NB4 (cell line): ENCODE measurements around the gene STAB1.

ENCODE experiments used
- POLR2A ChIP-seq: IDR thresholded peaks from 2 replicates; pipeline ENCODE4 v1.6.1; 2011; ENCODE audit warnings: mild to moderate bottlenecking; ENCODE audit not compliant: insufficient read length; ENCODE audit errors: extremely low read depth
- TF ChIP-seq, protein P1 (sequence below): IDR thresholded peaks from one replicate; pipeline ENCODE4 v1.5.1; 2012; ENCODE audit warnings: low read depth, low read length
- TF ChIP-seq, protein P2 (sequence below): IDR thresholded peaks from 2 replicates; pipeline ENCODE4 v1.6.1; 2011; ENCODE audit warnings: low read depth, low read length

DNA sequence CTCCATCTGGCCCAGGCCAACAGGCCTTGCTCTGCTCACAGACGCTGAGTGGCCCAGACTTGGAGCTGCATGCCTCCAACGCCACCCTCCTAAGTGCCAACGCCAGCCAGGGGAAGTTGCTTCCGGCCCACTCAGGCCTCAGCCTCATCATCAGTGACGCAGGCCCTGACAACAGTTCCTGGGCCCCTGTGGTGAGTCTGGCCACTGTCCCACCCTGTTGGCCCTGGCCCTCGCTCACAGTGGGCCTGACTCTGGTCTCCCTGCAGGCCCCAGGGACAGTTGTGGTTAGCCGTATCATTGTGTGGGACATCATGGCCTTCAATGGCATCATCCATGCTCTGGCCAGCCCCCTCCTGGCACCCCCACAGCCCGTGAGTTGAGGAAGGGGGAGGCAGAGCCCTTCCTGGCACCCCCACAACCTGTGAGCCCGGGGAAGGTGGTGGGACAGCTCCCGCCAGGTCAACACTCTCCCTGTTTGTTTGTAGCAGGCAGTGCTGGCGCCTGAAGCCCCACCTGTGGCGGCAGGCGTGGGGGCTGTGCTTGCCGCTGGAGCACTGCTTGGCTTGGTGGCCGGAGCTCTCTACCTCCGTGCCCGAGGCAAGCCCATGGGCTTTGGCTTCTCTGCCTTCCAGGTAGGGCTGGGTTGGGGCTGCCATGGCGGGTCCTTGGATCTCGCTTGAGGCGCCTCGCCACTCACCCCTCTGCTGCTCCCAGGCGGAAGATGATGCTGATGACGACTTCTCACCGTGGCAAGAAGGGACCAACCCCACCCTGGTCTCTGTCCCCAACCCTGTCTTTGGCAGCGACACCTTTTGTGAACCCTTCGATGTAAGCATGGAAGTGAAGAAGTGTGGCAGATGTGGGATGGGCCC is 28.5 kb downstream of the STAB1 start:
- TF ChIP-seq POLR2A, result no peak
- TF ChIP-seq, protein P1, sequence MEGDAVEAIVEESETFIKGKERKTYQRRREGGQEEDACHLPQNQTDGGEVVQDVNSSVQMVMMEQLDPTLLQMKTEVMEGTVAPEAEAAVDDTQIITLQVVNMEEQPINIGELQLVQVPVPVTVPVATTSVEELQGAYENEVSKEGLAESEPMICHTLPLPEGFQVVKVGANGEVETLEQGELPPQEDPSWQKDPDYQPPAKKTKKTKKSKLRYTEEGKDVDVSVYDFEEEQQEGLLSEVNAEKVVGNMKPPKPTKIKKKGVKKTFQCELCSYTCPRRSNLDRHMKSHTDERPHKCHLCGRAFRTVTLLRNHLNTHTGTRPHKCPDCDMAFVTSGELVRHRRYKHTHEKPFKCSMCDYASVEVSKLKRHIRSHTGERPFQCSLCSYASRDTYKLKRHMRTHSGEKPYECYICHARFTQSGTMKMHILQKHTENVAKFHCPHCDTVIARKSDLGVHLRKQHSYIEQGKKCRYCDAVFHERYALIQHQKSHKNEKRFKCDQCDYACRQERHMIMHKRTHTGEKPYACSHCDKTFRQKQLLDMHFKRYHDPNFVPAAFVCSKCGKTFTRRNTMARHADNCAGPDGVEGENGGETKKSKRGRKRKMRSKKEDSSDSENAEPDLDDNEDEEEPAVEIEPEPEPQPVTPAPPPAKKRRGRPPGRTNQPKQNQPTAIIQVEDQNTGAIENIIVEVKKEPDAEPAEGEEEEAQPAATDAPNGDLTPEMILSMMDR, result no peak
- TF ChIP-seq, protein P2, sequence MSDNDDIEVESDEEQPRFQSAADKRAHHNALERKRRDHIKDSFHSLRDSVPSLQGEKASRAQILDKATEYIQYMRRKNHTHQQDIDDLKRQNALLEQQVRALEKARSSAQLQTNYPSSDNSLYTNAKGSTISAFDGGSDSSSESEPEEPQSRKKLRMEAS, result no peak
